GM03348 (cell line): Measurements from ENCODE around the gene ASIC2.

Experiments
- DNase-seq: peaks from one replicate; pipeline ENCODE4 v3.0.0; 2012; ENCODE audit warnings: low spot score

The ASIC2 gene

DNA sequence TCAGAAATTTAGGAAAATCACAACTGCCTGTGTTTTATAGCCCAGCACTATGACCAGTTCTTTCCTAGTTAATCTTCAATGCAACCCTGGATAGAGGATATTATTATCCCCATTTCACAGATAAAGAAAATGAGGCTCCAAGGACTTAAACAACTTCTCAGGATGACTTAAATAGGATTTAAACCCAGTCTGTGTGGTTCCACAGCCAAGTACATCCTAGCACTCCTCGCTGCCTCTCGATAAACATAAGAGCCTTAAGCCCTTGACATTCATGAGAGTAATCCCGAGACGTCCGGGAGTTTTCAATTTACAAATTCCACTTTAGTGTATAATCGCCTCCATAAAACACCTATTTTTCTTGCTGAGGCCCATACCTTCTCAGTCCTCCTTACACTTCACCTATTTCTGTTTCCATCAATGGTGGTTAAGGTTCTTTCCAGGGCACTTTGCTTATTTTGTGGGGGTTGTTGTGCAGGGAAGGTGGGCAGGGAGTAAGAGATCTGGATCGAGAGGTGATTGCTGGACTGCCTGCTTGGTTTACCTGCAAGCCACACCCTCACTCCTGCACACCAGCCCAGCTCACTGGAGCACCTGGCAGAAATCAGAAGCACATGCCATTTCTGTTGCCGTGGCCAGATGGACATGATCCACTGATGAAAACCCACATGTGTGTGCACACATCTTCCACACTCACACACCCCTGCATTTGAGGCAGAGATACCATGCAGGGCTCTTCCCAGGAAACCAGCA is 50.5 kb downstream of the ASIC2 start:
- DNase-seq, result no peak

DNA sequence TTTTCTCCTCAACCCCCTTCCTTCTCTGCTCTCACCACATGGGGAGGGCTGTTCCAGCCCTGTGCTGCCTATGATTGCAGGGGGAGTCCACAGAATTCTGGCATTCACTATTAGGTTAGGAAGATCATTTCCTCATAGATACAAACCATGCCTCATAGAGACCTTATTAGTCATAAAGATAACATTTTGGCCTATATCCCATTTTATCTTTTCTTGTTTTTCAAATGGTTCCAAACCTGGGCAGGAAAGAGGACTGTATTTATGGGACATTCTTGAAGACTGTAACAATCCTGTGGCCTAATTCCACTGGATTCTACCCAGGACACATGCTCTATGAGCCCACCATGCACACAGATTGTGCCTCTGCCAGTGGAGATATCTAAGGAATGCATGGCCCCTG is 51.7 kb downstream of the ASIC2 start:
- no peak for DNase-seq

DNA sequence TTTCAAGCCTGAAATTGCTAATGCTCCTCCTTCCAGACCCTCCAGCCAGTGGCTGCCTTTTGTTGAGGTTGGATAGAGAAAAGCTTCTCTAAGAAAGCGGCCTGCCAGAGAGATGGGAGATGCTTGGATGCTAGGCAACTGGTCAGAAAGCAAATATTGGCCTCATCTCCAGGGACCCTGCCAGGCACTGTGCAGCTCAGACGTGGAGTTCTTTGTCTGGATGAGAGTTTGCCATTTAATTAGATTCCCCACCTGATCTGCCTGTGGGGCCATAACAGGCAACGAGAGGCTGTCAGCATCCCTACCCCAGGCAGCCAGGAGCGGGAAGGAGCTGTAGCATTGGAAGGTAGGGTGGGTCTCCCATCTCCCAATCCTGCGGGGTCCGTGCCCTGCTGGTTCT is 52.7 kb downstream of the ASIC2 start:
- DNase-seq, result no peak

DNA sequence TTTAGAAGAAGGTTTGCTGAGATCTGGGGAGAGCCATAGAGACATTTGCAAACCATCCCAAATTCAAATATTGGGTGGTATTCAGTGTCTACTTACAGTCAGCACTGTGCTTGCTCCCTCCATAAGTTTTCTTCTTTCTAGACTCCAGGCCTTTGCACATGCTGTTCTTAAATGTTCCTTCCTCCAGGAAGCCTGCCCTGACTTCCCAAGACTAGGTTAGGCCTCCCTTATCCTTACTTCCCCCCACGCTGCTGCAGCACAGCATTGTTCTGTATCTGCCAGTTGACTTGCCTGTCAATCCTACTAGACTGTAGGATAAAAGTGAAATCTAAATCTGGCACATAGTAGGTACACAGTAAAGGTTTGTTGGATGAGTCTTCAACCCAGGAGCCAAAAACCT is 53.4 kb downstream of the ASIC2 start:
- DNase-seq, result no peak

DNA sequence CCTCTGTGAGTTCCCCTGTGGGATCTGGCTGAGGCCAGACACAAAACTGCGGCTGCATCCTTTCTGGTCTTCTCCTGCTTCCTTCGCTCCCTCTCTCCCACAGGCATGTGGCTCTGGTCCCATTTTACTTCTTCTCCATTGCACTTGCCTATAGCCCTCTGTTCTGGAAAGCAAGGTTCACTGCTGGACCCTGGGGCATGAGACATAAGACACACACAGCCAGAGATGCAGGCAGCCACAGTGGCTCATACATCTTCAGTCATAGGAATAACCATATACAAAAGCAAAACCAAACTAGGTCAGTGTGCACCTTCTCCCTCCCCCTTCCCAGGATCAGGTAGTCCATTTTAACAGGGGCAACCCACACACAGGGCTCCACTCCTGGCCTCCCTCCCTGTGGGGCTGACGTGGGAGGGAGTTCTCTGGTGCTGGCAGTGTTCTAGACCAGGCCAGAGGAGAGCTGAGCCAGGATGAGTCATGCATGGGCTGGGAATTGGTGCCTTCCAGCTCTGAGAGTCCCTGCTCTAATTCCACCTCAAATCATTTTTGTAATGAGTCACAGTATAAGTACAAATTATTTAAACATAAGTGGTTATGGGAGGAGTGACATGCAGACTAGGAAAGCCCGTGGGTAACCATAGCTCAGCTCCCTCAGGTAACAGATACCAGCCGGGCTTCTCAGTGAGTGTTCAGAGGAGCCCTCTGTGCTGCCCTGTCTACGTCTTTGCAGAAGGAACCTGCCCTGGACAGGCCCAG is 58.0 kb downstream of the ASIC2 start:
- DNase-seq, result peak; percentile 91

DNA sequence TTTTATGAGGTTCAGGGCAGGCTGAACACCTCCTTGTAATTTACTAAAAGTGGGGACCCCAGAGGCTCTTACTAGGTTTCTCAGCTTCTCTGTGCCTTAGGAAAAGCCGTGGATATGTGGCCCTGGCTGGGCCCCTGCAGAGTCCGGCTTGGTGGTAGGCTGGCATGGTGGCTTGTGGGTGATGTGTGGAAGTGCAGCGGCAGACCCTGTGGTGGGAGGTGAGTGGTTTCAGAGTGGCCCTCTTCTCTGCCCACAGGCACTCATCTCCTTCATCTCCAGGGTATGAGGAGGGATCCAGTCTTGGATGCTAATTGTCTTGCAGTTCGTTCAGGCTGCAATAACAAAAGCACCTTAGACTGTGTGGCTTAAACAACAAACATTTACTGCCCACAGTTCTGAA is 58.9 kb downstream of the ASIC2 start:
- no peak for DNase-seq

DNA sequence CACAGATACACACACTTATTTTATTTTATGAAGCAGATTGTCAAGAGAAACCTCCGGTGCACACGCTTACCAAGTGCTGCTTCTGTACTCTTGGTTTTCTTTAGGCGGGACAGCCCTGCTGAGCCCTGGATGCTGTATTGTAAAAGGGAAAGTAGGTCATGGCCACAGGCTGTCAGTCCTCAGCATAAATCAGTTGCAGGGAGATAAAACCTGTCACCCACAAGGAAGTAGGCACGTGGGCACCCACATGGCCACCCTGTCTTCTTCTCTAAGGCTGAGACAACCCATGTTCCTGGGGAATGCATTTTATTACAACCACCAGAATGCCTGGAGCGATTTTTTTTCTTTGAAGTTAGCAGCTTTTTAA is 59.3 kb downstream of the ASIC2 start:
- no peak for DNase-seq

DNA sequence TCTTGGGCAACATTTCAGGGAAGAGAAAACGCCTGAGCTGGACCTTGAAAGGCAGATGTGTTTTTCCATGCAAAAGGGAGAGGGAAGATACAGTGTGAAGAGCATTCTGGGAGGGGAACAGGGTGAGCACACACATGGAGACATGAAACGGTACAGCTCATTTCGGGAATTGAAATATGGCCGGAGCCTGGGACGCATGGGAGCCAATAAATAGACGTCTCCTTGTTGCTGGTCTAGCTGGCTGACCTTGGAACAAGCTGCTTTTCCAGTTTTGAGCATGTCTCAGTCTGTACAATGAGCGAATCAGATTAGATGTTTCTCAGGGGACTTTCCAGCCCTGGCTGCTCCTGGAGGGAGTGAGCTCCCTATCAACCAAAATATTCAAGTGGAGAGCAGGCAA is 63.6 kb downstream of the ASIC2 start:
- DNase-seq, result no peak

DNA sequence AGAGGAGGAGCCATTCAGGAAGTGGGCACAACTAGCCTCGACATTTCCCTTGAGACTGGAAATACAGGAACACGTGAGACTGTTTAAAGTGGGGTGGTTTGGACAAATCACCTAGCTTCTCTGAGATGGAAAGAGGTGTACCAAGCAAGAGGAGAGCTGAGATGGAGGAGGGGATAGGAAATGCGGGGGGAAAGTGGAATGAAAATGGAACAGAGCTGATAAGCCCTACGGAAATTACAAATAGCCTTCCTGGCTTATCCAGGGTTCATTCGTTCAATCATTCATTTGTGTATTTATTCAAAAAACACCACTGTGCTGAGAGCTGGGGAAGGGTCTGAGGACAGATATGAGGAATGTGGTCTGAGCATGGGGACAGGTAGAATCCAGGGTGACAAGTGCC is 64.1 kb downstream of the ASIC2 start:
- no peak for DNase-seq

DNA sequence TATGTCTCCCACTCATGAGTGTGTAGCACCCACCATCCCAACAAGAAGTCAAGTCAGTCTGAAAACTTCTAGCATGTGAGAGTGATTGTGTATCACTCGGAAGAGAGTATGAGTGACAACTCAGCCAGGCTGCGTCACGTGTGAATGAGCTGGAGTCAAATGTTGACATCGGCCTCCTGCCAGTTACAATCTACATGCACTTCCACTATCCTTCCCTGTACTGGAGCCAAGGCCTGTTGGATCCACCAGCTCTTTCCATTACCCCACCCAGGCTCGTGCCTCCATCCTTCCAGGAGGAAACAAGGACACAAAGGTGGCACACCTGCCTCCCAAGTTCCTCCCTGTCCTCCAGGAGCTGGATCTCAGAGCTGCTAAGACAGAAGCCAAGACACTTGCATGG is 64.5 kb downstream of the ASIC2 start:
- no peak for DNase-seq

DNA sequence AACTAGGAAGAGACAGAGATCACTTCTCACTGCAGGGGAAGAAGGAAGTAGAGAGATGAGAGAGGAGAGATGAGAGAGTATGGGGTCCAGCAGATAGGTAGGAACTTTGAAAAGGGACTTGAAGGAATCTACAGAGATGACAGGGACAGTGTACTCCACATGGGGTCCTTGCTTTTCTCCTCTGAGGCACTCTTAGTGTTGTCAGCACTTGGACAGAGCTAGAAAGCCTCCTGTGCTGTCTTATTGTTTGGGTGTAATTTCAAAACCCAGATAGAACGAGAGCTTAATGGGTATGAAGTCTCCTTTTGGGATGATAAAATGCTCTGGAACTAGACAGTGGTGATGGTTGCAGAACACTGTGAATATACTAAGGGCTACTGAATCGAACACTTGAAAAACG is 65.2 kb downstream of the ASIC2 start:
- no peak for DNase-seq

DNA sequence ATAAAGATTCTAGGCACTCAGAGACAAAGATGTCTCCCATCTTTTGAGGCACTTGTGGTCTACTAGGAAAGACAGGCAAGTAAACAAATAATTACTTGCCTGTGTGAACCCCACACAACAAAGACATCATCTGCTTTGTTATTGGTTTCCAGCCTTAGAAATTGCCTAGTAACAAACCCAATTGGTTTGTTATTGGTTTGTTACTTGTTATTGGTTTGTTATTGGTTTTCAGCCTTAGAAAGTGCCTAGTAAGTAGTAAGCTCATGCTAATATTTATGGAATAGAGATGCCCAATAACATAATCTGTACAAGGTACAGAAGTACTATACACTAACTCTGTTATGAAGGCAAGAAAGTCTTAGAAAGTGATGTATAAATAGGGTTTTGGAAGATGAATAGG is 67.1 kb downstream of the ASIC2 start:
- DNase-seq, result no peak

DNA sequence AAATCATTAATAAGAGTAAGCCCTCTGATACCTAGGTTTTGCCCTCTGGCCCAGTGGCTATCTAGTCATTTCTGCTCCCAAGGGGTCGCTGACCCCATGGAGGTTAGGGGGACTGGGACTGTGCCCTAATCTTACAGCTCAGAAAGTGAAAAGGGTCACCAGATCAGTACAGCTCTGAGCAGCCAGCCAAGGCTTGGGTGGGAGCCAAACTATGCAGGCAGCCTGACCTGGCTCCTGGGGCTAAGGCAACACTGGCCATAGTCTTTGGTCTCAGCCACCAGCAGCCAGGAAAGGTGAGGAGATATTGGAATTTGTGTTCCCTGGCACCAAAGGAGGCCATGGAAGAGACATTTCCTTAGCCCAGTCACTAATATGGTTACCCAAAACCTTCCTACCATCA is 67.6 kb downstream of the ASIC2 start:
- no peak for DNase-seq

DNA sequence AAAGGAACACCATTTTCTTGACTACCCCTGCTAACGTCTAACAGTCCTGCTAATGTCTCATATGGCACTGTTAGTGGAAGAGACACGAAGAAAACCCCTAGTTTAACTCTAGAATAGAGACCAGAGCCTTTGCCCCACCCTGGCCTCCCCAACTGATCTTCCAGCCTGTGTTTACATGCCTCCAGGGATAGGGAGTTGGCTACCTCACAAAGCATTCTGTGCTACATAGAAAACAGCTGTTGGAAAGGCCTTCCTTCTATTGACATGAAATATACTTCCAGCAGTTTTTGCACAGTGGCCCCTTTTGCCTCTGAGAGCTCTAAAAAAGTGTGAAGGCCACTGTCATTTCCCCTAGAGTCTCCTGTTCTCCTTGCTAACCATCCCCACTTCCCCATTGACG is 73.1 kb downstream of the ASIC2 start:
- DNase-seq, result no peak

DNA sequence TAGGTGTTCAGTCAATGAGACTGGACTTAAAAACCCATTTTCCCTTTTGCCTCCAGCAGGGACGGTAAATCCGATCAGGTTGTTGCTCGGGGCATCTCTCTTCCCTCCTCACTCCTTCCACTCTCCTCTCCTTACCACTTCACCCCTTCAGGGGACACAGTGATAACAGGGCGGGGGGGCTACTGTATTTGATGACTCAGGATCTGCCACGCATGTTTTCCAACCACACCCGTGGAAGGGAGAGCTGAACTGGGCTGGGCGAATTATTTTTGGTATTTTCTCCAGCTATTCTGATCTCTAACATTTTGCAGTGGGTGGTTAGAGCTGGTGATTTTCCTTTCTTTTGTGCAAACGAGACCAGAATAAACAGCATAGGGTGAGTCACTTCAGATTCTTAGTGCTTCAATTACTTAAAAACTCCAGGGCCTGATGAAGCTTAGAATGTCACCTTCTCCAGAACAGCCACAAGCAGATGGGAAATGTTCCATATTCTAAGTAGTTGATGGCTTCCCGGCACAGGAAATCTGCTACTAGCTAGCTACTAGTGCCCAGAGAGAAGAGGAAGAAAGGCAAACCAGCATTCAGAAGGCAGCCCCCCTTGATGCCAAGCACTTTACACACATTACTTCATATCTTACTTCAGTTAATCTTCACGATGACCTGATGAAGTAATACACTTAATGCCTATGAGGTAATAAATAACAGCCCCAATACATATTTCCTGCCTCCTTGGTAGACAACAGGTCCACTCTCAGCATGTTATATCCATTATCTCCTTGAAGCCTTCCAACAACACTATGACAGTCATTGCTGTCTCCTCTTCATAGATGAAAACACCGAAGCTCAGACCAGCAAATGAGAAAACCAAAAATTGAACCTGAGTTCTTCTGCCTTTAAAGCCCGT is 74.1 kb downstream of the ASIC2 start:
- no peak for DNase-seq

DNA sequence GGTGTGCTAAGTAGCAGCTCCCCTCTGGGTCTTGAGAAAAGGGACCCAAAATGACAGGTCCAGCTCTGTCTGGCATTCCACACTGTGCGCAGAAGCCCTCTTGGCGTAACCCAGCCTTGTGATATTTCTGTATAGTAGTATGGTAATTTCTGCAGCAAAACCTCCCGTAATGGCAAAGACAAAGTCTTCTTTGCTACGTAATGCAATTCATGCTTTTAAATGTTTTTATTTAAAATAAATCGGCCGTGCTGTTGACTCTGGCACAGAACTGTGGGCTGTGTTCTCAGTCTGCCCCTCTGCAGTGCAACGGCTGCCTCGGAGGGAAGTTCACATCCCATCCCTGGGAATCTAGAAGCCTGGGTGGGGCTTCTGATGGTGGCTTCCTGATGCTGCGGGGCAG is 75.2 kb downstream of the ASIC2 start:
- DNase-seq, result no peak

DNA sequence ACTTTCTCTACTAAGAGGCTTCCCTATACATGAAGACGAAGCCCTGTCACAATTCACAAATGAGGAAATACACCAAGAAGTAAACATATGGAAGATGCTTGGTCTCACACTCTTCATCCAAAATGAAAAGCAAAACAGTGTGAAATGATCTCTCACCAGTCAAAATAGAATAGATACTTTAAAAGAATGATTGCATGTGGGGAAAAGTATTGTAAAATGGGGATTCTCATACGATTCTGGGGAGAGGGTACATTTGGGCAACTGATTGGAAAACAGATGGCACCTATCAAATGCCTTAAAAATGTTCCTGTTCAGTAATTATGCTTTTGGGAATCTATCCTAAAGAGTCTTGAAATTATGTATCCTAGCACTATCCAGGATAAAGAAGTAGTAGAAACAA is 78.1 kb downstream of the ASIC2 start:
- DNase-seq, result no peak

DNA sequence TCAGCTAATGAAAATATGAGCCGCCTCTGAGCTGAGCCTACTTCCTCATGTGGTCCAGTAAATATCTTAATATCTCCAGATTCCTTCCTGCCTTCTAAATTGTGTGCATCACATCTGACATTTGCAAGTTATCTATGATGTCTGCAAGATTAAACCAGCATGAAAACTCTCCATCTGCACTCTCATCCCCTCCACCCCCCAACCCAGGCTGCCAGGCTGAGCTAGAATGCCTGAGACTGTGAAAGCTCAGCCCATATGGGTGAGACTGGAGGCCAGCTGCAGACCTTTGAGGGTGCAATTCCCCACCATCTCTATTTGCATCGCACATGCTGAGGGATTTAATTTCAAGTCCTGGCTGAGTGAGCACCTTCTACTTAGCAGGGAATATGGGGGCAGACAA is 82.8 kb downstream of the ASIC2 start:
- no peak for DNase-seq

DNA sequence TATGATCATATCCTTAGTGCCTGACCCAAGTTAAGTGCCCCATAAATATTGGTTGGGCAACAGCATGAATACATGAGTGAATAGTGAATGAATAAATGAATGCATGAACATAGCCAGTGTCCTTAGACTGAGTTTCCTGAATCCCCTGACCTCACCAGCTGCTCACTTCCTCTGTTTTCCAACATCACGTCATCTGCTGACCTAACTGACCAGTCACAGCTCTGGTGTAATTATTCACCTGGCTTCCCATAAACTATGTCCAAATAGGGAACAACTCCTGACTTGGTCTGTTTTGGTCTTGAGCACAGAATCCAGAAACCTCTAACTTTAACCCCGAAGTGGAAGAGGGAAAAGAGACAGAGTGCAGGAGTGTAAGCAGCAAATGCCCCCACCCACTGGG is 83.4 kb downstream of the ASIC2 start:
- no peak for DNase-seq

DNA sequence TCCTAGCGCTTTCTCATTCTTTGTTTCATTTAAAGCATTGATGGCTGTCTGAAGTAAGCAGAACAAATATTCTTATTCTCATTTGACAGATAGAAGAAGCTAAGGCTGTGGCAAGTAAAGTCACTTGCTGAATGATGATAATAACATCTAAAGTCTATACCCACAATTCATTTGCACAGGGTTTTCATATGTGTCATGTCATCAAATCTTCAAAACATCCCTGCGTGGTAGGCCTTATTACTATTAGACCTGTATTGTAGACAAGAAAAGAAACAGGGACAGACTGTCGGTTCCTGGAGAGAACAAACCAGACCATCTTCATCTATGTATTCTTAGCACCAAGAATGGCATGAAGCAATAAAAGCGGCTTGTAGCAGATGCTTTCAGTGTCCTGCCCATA is 85.9 kb downstream of the ASIC2 start:
- no peak for DNase-seq

DNA sequence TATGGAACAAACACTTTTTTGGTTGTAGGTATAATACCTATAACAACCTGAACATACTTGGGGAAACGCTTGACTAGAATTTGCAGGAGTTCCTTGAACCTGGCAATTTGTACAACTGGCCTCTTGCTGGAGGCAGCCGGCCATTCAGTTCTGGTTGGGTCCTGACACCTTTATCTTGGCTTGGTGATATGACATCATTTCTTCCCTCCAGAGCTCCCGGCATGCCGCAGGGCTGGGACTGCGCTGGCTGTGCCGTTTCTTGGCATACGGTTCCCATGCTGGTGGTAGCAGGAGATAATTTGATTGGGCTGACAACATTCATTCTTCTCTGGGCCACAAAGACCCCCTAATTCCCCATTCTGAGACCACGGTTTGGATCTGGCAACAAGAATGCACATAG is 87.5 kb downstream of the ASIC2 start:
- no peak for DNase-seq

DNA sequence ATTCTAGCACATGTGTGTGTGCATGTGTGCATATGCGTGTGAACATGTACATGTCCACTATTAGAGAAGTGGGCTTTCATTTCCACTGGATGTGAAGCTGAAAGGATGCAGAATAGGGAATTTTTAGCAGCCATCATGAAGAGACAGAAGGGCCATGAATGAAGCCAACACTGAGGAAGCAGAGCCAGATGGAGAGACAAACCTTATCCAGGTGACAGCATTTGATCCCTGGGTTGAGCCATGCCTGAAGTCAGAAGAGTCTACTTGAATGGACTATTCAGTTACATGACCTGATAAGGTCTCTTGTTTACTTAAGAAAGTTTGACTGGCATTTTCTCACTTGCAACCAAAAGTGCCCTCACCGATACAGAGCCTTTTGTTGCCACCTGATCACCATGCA is 88.4 kb downstream of the ASIC2 start:
- DNase-seq, result no peak

DNA sequence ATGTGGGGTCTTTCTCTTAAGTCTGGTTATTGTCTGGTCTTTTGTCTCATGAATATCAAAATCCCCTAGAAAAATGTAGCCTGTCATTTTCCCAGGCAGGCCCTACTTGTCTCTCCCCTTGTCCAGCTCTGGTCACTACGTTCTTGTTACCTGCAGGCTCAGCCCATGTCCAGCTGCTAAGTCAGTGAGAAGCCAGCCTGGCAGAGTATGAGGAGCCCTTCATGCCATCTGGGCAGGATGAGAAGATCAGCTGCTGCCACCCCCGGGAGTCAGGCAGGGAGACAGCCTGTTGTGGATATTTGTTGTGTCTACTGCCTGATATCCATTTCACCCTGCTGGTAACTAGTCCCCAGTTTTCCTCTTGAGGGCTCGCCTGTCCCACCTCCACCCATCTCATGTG is 88.9 kb downstream of the ASIC2 start:
- DNase-seq, result no peak
